ENCODE measurements around the gene PRKD1.

PRKD1 gene

DNA sequence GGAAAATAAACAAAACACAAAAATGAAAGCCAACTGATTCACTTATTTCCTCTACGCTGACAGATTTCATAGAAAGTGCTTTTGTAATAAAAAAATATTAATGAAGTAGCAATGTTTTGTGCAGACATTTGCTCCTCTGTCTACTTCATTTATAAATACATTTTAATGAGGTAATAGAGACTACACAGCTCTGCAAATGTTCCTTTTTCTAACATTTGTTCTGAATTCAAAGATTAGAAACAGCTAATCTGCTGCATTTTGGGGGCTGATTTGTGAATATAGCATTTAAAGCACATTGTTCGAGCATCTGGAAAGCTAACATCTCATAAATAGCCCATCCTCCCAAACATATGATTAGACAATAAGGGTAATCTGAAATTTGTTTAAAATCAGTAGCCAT lies 97.8 kb downstream of the PRKD1 start:
- DNase-seq: no peak

GRCh38 chr14:29823816-29824215 lies 103.8 kb downstream of the PRKD1 start:
- no peak for DNase-seq

- DNase-seq: no peak
Measured at GRCh38 chr14:29822430-29822709, 105.3 kb downstream of the PRKD1 start.

- no peak for DNase-seq
Measured at GRCh38 chr14:29821661-29822429, 105.8 kb downstream of the PRKD1 start.

DNA sequence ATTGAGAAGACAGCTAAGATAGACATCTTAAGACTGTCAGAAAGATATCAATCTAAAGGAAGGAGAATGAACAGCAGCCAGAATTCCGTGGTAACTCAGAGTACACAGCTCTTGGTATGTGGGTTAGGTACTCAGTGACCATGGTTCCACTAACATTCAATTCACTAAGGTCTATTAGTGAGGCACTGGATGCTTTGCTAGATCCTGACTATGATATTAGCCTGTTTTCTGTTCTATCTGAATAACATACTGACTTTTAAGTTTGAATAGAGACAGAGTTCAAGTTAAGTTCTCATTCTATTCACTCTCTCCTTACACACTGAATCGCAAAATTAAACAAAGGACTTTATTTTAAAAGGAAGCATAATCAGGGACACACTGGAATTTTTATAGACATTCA lies 106.4 kb downstream of the PRKD1 start:
- DNase-seq: no peak

DNA sequence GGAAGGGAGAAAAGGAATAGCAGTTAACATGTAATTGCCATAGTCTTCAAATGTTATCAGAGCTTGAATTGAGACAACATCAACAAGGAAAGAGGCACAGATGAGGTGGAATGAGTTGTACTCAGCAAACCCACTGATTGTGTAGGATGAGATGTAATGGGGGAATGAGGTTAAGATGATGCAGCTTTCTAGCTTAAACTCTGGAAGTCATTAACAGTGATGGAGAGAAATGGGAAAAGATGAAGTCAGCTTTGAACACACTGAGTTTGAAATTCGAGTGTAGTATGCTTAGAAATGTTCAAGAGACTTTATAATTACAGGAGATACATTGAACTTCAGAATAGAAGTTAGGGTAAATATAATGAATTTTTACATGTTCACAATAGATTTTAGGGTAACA lies 106.9 kb downstream of the PRKD1 start:
- no peak for DNase-seq

DNA sequence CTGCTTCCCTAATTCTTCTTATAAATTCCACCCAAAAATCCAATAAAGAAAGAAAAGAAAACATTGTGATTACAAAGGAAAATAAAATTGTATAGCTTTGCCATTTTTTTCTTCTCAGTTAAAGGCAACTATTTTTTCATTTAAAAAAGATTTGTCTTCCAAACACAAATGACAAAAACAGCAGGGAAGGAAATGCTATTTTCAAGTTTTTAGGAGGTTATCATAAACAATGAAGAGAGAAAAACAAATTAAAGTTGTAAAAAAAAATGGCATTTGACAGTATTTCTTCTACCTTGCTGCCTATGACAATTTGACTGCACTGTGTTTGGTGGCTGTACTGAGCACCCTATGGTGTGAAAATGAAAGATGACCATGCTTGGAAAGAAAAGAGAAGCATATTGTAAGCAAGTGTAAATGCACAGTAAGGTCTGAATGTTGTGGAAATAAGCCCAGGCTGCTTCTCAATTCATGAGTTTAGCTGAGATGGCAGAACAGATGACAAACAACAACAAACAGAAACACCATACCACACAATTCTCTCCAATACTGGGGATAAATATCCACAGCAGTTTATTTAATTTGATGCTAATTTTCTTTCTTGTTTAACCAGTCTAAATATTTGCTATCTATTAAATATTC lies 109.8 kb downstream of the PRKD1 start:
- no peak for DNase-seq

- no peak for DNase-seq
Measured at GRCh38 chr14:29815016-29815674, 112.5 kb downstream of the PRKD1 start.

DNA sequence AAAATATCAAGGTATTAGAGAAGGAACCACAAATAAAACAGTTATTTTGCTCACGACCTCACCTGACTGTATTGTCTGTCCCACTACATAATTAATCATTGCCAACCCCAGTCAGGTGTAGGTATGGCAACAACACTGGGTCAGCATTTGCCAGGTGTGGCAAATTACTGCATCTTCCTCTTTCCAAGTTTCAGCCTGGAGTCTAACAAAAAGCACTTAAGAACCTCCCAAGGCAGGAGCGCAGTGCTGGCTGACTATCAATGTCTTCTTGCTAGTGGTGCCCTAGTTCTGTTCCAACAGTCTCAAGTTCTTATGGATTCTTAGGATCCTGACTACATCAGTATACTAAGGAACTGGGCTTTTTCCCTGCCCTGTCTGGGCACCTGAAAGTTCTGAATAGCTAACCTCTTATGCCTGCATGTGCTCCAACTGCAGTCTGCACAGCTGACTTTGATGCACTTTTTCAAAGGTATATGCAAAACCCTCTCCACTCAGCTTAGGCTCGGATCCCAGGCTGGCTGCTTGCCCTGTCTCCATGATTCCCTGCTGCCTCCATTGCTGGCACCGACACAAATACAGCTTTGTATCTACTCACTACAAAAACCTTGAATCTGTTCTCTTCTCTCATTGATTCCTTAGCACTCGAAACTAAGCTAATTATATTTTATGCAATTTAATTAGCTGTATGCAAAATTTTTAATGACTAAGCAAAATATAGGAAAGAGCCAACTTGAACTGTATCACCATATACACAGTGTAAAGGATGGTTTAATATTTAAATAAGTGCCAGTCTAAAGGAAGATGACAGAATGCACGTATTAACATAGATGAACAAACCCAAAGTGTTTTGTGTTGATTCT lies 113.3 kb downstream of the PRKD1 start:
- no peak for DNase-seq

- DNase-seq: no peak
Measured at GRCh38 chr14:29810682-29811081, 117.0 kb downstream of the PRKD1 start.

DNA sequence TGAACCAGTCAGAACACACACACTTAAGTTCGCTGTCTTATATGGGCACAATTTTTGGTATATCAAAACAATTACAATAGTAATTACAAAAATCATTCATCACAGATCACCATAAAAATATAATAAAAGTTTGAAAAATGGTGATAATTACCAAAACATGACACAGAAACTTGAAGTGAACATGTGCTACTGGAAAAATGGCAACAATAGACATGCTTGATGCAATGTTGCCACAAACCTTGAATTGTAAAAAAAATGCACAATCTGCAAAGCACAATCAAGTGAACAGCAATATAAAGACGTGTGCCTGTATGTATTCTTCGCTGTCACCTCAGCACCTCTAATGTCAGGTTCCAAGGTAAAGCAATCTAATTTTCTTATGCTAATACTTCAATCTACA lies 117.6 kb downstream of the PRKD1 start:
- no peak for DNase-seq

DNA sequence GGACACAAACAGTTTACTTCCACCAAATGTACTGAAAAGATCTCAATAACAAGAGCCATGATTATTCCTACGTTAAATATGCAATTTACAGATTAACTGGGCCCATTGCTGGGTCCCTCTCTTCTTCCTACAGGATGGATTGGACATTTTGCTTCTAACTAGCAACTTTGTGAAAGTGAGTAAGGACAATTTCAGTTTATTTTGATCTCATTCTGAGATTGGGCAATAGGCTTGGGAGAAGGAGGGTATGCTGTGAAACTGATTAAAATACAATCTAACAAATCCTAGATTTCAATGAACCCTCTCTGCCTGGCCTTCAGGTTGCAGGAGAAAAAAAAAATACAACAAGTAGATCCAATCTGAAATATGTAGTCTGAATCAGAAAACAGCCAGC lies 121.5 kb downstream of the PRKD1 start:
- DNase-seq: no peak

DNA sequence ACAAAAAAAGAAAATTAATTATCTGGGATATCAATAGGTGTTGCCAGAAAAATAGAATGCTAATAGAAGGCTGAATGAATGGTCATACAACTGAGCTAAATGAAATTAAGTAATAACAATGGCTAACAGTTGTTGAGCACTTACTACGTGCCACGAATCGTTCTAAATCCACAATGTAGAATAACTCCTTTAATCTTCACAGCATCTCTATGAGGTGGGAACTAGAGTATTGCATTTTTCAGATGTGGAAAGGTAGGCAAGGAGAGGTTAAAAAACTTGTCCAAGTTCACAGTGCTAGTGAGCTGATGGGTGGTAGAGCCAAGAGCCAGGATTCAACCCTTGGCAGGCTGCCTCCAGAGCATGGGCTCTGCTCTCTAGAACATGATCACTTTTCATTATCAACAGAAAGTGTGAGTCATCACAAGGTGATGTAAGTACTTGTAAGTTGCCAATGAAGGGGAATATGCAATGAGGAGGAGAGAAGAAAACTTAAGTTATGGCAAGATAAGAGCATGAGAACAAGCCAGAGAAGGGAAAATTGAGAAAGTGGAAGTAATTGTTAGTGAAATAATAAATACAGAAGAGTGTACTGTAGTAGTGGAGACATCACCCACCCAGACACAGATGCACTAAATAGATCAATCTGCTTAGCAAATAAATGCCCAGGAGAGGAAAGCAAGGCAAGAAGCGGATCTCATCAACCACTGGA lies 122.1 kb downstream of the PRKD1 start:
- no peak for DNase-seq

- no peak for DNase-seq
Measured at GRCh38 chr14:29804481-29805266, 123.0 kb downstream of the PRKD1 start.

- DNase-seq: no peak
Measured at GRCh38 chr14:29803045-29803444, 124.6 kb downstream of the PRKD1 start.

- no peak for DNase-seq
Measured at GRCh38 chr14:29802211-29802610, 125.4 kb downstream of the PRKD1 start.

DNA sequence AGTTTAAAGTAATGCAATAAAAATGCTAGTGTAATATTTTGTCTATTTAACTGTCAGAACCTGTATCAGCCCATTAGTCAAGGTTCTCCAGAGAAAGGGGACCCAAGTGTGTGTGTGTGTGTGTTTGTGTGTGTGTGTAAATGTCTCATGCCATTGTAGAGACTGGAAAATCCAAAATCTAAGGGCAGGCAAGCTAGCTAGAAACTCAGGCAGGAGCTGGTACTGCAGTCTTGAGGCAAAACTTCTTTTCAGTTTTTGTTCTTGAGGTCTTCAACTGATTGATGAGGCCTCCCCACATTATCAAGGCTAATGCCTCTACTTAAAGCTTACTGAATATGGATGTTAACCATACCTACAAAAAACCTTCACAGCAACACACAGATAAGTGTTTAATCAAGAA lies 126.7 kb downstream of the PRKD1 start:
- DNase-seq: no peak

- DNase-seq: no peak
Measured at GRCh38 chr14:29799464-29800095, 128.1 kb downstream of the PRKD1 start.

- no peak for DNase-seq
Measured at GRCh38 chr14:29798811-29799210, 128.8 kb downstream of the PRKD1 start.

- DNase-seq: no peak
Measured at GRCh38 chr14:29798108-29798663, 129.5 kb downstream of the PRKD1 start.

- DNase-seq: no peak
Measured at GRCh38 chr14:29796853-29797252, 130.8 kb downstream of the PRKD1 start.

Measured in NK-92 treated with Interleukin-12 subunit alpha and Interleukin-12 subunit beta, amount 100 ng/mL, for 24 hours (cell line).